Ovary (tissue), 3 donors: ENCODE measurements around the gene PCSK9.

Experiments used
- CTCF ChIP-seq, 3 donors: fragments of 450-650 bp in 2 of 3; fragments of 200-600 bp in 1 of 3; IDR thresholded peaks; one replicate each; pipeline versions ENCODE4 v1.5.1 to v1.8.0; 2016 to 2022; ENCODE audit warnings: antibody characterized with exemption in 3 of 3, mild to moderate bottlenecking in 1 of 3
- POLR2A ChIP-seq: fragments of 450-650 bp; IDR thresholded peaks from one replicate; pipeline ENCODE4 v1.6.1; 2017; ENCODE audit warnings: antibody characterized with exemption, mild to moderate bottlenecking, moderate library complexity
- donor health status: DM: no; HTN: no; CAD: no.

GRCh38 chr1:55034476-55035133, 4.7 kb upstream of the PCSK9 start:
- TF ChIP-seq CTCF (IDR thresholded peaks at IDR 0.05) (no peak), POLR2A (no peak)
